Pons (tissue), 1 donor: ENCODE results near the gene DUOXA2.
"Not testable (repeated sequence)": the region's sequence is repeated elsewhere in the genome, so short reads cannot be mapped to it uniquely, and the experiment has no call there.

Experiments used
- DNase-seq: peaks from one replicate; pipeline ENCODE4 v3.0.0-alpha.2; 2016; ENCODE audit warnings: low spot score

DUOXA2 gene

DNA sequence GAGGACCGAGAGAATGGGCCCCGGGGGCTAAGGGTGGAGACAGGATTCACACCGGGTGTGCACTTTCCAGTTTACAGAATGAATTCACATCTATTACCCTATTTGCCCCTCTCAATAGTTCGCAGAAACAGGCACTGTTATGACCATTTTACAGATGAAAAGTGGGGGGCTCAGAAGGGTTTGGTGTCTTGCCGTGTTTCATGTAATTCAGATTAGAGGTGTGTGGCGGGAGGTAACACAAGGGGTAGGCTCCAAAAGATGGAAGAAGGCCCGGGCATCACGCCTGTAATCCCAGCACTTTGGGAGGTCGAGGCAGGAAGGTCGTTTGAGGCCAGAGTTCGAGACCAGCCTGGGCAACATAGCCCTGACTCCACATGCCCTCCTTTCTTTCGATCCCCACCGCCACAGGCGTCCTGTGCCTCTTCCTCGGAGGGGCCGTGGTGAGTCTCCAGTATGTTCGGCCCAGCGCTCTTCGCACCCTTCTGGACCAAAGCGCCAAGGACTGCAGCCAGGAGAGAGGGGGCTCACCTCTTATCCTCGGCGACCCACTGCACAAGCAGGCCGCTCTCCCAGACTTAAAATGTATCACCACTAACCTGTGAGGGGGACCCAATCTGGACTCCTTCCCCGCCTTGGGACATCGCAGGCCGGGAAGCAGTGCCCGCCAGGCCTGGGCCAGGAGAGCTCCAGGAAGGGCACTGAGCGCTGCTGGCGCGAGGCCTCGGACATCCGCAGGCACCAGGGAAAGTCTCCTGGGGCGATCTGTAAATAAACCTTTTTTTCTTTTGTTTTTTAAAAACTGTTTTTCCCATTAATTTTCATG lies 3.4 kb downstream of the DUOXA2 start:
- no peak for DNase-seq

GRCh38 chr15:45118131-45118588 lies 4.0 kb downstream of the DUOXA2 start:
- peak; percentile 93 for DNase-seq

GRCh38 chr15:45118996-45119395 lies 4.9 kb downstream of the DUOXA2 start:
- no peak for DNase-seq

- no peak for DNase-seq
Measured at GRCh38 chr15:45120081-45120972, 6.2 kb downstream of the DUOXA2 start.

DNA sequence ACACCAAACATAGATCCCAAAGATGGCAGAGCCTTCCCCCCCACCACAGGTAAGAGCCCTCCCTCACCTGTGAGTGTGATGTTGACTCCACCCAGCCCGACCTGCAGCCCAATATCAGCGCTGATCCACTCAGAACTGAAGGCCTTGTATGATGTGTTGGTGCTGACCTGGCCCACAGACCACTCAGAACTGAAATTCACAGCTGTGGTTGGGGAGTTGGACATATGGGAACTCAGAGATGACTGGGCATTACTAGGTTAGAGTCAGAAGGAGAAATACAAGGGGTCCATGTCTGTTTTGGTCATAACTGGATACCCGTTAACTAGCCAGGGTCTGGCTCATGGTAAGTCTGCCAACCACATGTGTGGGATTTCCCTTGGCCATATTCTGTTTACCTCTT lies 6.9 kb downstream of the DUOXA2 start:
- DNase-seq = no peak

- no peak for DNase-seq
Measured at GRCh38 chr15:45121706-45122417, 7.7 kb downstream of the DUOXA2 start.

DNA sequence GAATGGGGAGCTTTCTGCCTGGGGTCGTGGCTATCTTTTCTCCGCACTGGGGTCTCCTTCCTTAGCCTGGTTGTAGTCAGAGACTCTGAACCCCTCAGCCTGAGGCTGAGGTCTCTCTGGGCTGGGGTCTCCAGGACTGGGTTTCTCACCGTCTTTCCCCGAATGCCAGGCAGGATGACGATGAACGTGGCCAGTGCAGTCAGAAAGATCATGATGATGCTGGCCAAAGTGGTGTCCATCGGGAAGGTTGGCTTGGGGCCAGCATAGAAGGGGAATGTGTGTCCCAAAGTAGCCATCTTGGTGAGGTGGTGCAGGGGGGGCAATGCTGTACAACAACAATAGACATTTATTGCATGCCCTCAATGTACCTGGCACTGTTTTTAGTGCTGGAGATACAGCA lies 8.6 kb downstream of the DUOXA2 start:
- no peak for DNase-seq

DNA sequence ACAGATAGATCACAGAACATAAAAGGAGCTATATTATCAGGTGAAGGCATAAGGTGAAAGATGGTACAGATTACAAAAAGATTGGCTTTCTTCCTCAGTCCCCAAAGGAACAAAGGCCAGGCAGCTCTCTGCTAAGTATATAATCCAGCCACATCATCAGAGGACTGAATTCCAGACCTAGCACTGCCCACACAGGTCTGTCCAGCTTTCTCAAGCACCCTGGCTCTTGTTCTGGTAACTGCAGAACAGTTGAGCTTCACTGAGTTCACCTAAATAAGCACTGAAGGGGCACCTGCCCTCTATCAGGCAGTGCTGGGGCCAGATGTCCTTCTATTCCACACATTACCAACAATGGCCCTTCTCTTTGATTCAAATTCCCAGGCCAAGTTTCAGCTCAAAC lies 9.3 kb downstream of the DUOXA2 start:
- DNase-seq = no peak

DNA sequence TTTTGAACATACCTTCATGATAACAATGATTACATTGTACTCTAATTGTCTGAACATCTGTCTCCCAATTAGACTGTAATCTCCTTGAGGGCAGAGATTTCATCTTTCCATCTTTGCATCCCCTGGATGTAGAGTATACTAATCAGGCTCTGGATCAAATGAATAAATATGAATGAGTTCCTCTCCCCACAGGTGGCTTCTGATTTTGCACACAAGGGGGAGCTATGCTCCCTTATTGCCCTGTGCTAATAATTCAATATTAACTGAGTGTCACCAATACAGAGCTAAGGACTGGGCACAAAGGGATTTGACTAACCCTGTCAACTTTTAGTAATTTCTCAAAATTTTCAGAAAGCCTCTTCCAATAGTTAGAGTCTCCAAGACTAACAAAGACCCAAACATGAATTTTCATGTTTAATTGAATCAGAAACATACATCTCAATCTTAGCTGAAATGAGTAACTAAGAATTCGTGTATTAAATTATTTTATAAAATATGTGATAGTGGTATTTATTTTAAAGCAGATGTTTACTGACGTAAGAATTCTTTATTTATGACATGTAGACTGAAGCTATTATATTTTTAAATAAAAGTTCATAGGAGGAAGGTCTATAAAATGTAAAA lies 12.5 kb downstream of the DUOXA2 start:
- DNase-seq = no peak

DNA sequence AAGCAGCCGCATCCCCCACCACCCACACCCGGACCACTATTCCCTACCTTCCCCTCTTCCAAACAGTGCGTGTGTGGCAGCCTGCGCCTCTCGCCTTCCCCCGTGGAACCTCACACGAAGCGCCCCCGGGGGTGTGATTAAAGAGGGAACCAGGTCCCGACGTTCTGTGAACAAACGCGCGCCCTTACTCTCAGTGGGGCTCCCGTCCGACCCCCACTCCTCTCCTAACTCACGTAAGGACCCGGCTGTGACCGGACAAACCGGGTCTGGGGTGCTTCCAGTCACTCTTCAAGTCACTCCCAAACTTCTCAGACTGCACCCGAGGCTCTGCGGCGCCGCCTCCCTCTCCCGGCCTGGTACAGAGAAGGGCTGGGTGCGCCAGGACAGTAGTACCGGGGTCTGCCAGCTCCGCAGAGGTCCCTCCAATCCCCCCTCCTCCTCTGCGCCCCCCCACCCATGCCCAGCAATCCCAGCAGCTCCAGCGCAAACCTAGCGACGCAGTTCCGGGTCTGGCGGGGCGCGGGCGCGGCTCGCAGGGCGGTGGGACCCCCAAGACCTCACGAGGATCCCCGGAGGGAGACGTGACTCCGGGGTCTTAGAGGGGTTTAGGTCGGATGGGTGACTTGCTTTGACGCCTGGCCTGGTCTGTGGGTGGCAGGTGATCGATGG lies 15.0 kb downstream of the DUOXA2 start:
- no peak for DNase-seq

GRCh38 chr15:45129651-45130129 lies 15.6 kb downstream of the DUOXA2 start, which contains the start of the genes DUOX1 and DUOXA1:
Gene DUOX1 (plus strand): TSS chr15:45129994. CDS start chr15:45131967, 1,973 bp downstream.
Gene DUOXA1 (minus strand): TSS chr15:45129879. CDS start chr15:45123014, 6,865 bp downstream.
- no peak for DNase-seq

DNA sequence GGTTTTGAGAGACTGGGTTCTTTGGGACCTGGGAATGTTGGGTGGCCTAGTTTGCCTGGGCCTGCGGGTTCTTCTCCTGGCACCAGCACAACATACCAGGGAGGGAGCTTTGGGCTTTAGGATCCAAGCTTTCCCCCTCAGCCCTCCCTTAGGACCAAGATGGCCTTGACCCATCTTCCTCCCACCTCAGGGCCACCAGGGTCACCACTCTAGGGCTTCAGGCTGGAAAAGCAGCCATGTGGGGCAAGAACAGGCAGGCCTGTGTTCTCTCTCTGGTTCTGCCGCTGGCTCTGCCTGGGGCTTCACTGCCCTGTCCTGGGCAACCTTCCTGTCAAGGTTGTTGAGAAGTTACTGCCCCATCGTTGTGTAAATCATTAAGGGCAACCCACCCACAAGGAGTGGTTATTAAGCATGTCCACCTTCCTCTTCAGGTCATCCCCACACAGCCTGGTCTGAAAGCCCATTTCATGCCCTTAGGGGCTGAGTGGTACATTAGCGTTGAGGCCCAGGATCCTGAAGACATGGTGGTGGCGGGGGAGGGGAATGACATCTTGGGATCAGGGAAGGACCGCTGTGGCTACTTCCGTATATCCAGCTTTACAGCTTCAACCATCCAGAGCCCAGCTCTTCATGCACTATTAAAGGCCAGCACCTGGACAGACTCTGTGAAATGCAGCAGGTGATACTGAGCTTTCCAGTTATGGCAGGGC lies 16.3 kb downstream of the DUOXA2 start:
- DNase-seq = no peak

DNA sequence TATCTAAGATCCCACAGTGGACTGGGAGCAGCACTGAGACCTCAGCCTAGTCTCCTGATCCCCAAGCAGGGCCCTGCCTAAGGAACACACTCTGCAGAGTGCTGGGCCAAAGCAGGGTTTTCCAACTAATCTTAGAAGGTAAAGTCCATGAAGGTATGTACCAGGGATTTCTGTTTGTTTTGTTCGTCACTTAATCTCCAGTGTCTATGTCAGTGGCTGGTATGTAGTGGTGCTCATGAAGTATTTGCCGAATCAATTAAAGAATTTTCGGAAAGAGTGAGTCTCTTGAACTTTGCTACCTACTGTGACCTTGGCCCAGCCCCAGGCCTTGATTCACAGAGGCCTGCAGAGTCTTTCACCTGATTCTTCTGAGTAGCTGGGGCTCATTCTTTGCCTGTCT lies 17.4 kb downstream of the DUOXA2 start:
- DNase-seq = no peak

DNA sequence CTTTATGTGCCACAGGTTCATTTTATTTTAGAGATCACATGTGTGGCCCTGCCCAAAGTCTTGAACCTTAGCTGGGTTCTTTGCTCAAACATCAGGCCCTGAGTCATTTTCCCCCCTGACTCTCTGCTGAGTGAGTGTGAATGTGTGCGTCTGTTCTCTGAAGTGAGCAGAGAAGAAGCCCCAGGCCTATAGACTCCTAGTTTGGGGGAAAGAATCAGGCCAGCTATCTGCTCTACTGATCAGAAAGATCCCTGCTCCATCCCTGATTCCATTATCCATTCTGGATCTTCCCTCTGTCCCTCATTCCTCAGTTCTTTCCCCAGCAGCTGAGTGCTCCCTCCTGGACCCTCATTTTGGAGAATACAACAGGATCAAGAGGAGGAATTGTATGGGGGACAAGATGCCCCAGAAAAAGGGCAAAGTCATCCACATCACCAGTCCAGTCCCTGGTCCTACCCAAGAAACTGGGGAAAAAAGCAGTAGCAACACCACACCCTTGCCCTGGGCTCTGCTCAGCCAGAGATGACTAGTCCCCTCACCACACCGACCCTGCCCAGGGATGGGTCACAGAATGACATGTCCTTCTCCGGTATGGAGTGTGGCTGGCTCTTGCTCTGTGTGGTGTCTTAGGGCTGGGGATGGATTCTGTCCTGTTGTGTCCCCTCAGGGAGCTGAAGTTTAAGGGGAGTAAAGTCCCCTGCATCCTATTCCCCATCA lies 18.9 kb downstream of the DUOXA2 start:
- DNase-seq = no peak

- no peak for DNase-seq
Measured at GRCh38 chr15:45133561-45133920, 19.4 kb downstream of the DUOXA2 start.

DNA sequence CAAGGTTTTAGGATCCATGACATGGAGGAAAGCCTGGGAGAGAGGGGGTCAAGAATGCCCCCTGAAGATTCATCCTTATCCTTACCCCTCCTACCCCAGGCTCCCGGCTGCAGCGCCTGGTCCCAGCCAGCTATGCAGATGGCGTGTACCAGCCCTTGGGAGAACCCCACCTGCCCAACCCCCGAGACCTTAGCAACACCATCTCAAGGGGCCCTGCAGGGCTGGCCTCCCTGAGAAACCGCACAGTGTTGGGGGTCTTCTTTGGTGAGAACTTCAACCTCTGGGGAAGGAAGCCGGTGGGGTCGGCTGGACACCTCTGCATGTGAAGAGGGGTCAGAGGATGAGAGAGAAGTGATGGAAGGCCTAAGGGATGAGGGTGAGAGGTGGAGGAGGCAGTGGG lies 19.9 kb downstream of the DUOXA2 start:
- DNase-seq = no peak

GRCh38 chr15:45134682-45135604 lies 20.8 kb downstream of the DUOXA2 start:
- DNase-seq = no peak

- not testable (repeated sequence) for DNase-seq
Measured at GRCh38 chr15:45135705-45136377, 21.7 kb downstream of the DUOXA2 start.
